ENCODE measurements around the gene TMEM81. TPM values are rescaled to one million over a fixed set of nuclear protein-coding genes. Genes with fewer than 3 reads are reported as not detected.

Gene TMEM81
- polyA plus RNA-seq, 3 donors: 0.17 to 1.5 (median 0.36) TPM

GRCh38 chr1:205057808-205058575, 26.3 kb downstream of the TMEM81 start:
- no peaks in the 10 kb centered on the region for H3K36me3 ChIP-seq (replicated peaks in 1 of 2; ENCODE audit: control insufficient read depth in 1 of 2, insufficient read depth in 2 of 2, low read length in 2 of 2)
- no peaks in the 10 kb centered on the region for H3K9me3 Mint-ChIP-seq
- H3K4me3 Mint-ChIP-seq: no peak overlapping the region

GRCh38 chr1:205056956-205057568, 27.2 kb downstream of the TMEM81 start:
- WGBS (ENCODE audit: insufficient coverage): 100% methylated on average over 2 of the region's 6 CpGs
- no peaks in the 10 kb centered on the region for H3K79me2 ChIP-seq (ENCODE audit: insufficient read depth, low read length)
- Mint-ChIP-seq H3K27ac (no peak overlapping the region), H3K36me3 (no peaks in the 10 kb centered on the region), H3K4me1 (no peaks in the 10 kb centered on the region), H3K4me3 (no peak overlapping the region), H3K9me3 (no peaks in the 10 kb centered on the region), H3K27me3 (ENCODE audit: low read depth in 3 of 3) (peaks cover 3 to 8% (median 4%) of the 10 kb centered on the region in 3 donors)
- H3K36me3 ChIP-seq (replicated peaks in 1 of 2; ENCODE audit: control insufficient read depth in 1 of 2, insufficient read depth in 2 of 2, low read length in 2 of 2): no peaks in the 10 kb centered on the region
- TF ChIP-seq CTCF (IDR thresholded peaks at IDR 0.05): no peak
- H2AFZ ChIP-seq (ENCODE audit: insufficient read depth, low read depth, low read length, poor library complexity, severe bottlenecking): no peak overlapping the region
- H3K27ac ChIP-seq (ENCODE audit: low read depth in 1 of 2, low read length in 2 of 2): no peak overlapping the region
- no peaks in the 10 kb centered on the region for H3K9me3 ChIP-seq (replicated peaks in 1 of 2; ENCODE audit: control insufficient read depth in 1 of 2, insufficient read depth in 1 of 2, low read length in 2 of 2)
- H3K9ac ChIP-seq (ENCODE audit: insufficient read depth, low read length, poor library complexity, severe bottlenecking): no peak overlapping the region
- no peaks in the 10 kb centered on the region for H3K4me1 ChIP-seq (ENCODE audit: control insufficient read depth in 1 of 2, insufficient read depth in 2 of 2, low read length in 2 of 2)
- no peak for DNase-seq
- no peak overlapping the region for H3K4me3 ChIP-seq (replicated peaks in 1 of 3; ENCODE audit: low read depth in 2 of 3, low read length in 3 of 3)
- no peak overlapping the region for H3K4me2 ChIP-seq (replicated peaks; ENCODE audit: extremely low read depth, low read length, poor library complexity, severe bottlenecking)
- intact Hi-C loops (cut with micrococcal nuclease): no loop called here
- H4K20me1 ChIP-seq (ENCODE audit: insufficient read depth, low read length): no peaks in the 10 kb centered on the region
- no peaks in the 10 kb centered on the region for H3K27me3 ChIP-seq (ENCODE audit: control insufficient read depth in 2 of 2, insufficient read depth in 2 of 2, low read length in 2 of 2)

More at GRCh38 chr1:205057808-205058575, 26.3 kb downstream of the TMEM81 start:
- Histone ChIP-seq H3K27me3 (ENCODE audit: control insufficient read depth in 2 of 2, insufficient read depth in 2 of 2, low read length in 2 of 2) (no peaks in the 10 kb centered on the region), H4K20me1 (ENCODE audit: insufficient read depth, low read length) (no peaks in the 10 kb centered on the region), H3K9me3 (replicated peaks in 1 of 2; ENCODE audit: control insufficient read depth in 1 of 2, insufficient read depth in 1 of 2, low read length in 2 of 2) (no peaks in the 10 kb centered on the region), H3K4me1 (ENCODE audit: control insufficient read depth in 1 of 2, insufficient read depth in 2 of 2, low read length in 2 of 2) (no peaks in the 10 kb centered on the region), H3K27ac (ENCODE audit: low read depth in 1 of 2, low read length in 2 of 2) (no peak overlapping the region), H3K79me2 (ENCODE audit: insufficient read depth, low read length) (no peaks in the 10 kb centered on the region), H3K4me2 (replicated peaks; ENCODE audit: extremely low read depth, low read length, poor library complexity, severe bottlenecking) (no peak overlapping the region), H2AFZ (ENCODE audit: insufficient read depth, low read depth, low read length, poor library complexity, severe bottlenecking) (no peak overlapping the region), H3K9ac (ENCODE audit: insufficient read depth, low read length, poor library complexity, severe bottlenecking) (no peak overlapping the region), H3K4me3 (replicated peaks in 1 of 3; ENCODE audit: low read depth in 2 of 3, low read length in 3 of 3) (no peak overlapping the region)
- Mint-ChIP-seq H3K36me3 (no peaks in the 10 kb centered on the region), H3K27ac (no peak overlapping the region), H3K4me1 (no peaks in the 10 kb centered on the region), H3K27me3 (ENCODE audit: low read depth in 3 of 3) (peaks cover 3 to 6% (median 4%) of the 10 kb centered on the region in 3 donors)
- no peak for TF ChIP-seq CTCF (IDR thresholded peaks at IDR 0.05)
- DNase-seq: no peak
- intact Hi-C loops (cut with micrococcal nuclease): no loop called here
- WGBS (ENCODE audit: insufficient coverage): 99% methylated on average over 13 of the region's 19 CpGs

All from CD14-positive monocyte (primary cell).